Body of pancreas (tissue), 4 donors: ENCODE data around the gene TBX18. TPM values are rescaled to one million over a fixed set of nuclear protein-coding genes. Genes with fewer than 3 reads are reported as not detected.

Source experiments
- ATAC-seq: fragments of 150-250 bp; one replicate; pipeline ENCODE4 v1.9.1; 2016
- DNase-seq, 4 donors: peaks; one replicate each; pipeline ENCODE4 v3.0.0-alpha.2; 2019
- H3K27ac ChIP-seq, 4 donors: fragments of 200-600 bp; sonication (generic); 1 replicate in 3 of 4; 2 replicates in 1 of 4; pipeline versions ENCODE4 v1.5.1 to v1.6.1; 2016 to 2019; ENCODE audit warnings: mild to moderate bottlenecking in 1 of 4, mixed read lengths in 1 of 4, moderate library complexity in 1 of 4
- H3K27me3 ChIP-seq, 2 donors: fragments of 200-600 bp; sonication (generic); one replicate each; pipeline ENCODE4 v1.6.0; 2016; ENCODE audit warnings: mild to moderate bottlenecking in 1 of 2
- H3K36me3 ChIP-seq, 2 donors: fragments of 200-600 bp; sonication (generic); replicated peaks in 1 of 2; 2 replicates each; pipeline ENCODE4 v1.5.1; 2016; ENCODE audit warnings: low read depth in 2 of 2; ENCODE audit not compliant: insufficient read depth in 1 of 2
- H3K4me1 ChIP-seq: fragments of 200-600 bp; sonication (generic); one replicate; pipeline ENCODE4 v1.6.0; 2016
- H3K4me3 ChIP-seq, 2 donors: fragments of 200-600 bp; sonication (generic); 1 replicate in 1 of 2; 2 replicates in 1 of 2; pipeline ENCODE4 v1.5.1; 2016 to 2019
- H3K9me3 ChIP-seq, 3 donors: fragments of 200-600 bp; sonication (generic); 1 replicate in 2 of 3; 2 replicates in 1 of 3; pipeline ENCODE4 v1.5.1; 2016
- CTCF ChIP-seq, 7 experiments: fragments of 450-650 bp in 4 of 7; fragments of 200-600 bp in 3 of 7; sonication (generic) in 3 of 7; IDR thresholded peaks; one replicate each; pipeline ENCODE4 v1.5.1; 2016 to 2019; ENCODE audit warnings: antibody characterized with exemption in 7 of 7
- POLR2A ChIP-seq, 3 donors: fragments of 450-650 bp; IDR thresholded peaks; one replicate each; pipeline ENCODE4 v1.6.1; 2016; ENCODE audit warnings: antibody characterized with exemption in 3 of 3, mild to moderate bottlenecking in 2 of 3
- WGBS, 2 donors: methylation state at CpG; one replicate each; pipeline ENCODE4 v1.1.5; 2017; 5-methylcytosine and 5-hydroxymethylcytosine counted together
- intact Hi-C: fragments of 100-400 bp; cut with DNase I; formaldehyde crosslinking; loops from one replicate; pipeline ENCODE4 v1.15.1; 2023
- total RNA-seq, 2 donors: library from RNA; depleted of rRNA; stranded (reverse); fragments of >200 nt; gene quantifications; one replicate each; pipeline ENCODE4 v1.1.0, GENCODE V29; 2016

TBX18 gene
- total RNA-seq, 2 donors from 2014 or later = 0.52 to 2.0 TPM

- TF ChIP-seq POLR2A (IDR thresholded peaks at IDR 0.05) = no peak
- TF ChIP-seq CTCF (IDR thresholded peaks at IDR 0.05) = no peak
- Histone ChIP-seq H3K27me3 (no peaks in the 10 kb centered on the region), H3K36me3 (no peaks in the 10 kb centered on the region), H3K4me3 (no peak overlapping the region), H3K9me3 (no peaks in the 10 kb centered on the region), H3K27ac (no peak overlapping the region), H3K4me1 (no peaks in the 10 kb centered on the region)
- intact Hi-C loops = no loop called here
- no peak for ATAC-seq
- 52 to 66% methylated on average over 2 of the region's 2 CpGs for WGBS, 2 donors
- DNase-seq = no peak
Observed at GRCh38 chr6:84691978-84692623, 72.3 kb downstream of the TBX18 start.

GRCh38 chr6:84688141-84688873 lies 76.1 kb downstream of the TBX18 start:
- H3K36me3 ChIP-seq = no peaks in the 10 kb centered on the region
- intact Hi-C loops = no loop called here
- H3K4me3 ChIP-seq = no peak overlapping the region
- no peak overlapping the region for H3K27ac ChIP-seq
- H3K4me1 ChIP-seq = no peaks in the 10 kb centered on the region
- DNase-seq (no peak), ATAC-seq (no peak)
- H3K9me3 ChIP-seq = no peaks in the 10 kb centered on the region
- no peaks in the 10 kb centered on the region for H3K27me3 ChIP-seq
- TF ChIP-seq POLR2A (IDR thresholded peaks at IDR 0.05) (no peak), CTCF (IDR thresholded peaks at IDR 0.05) (no peak)
- WGBS, 2 donors = 22 to 23% methylated on average over 7 of the region's 7 CpGs

- DNase-seq (no peak), ATAC-seq (no peak)
- intact Hi-C loops = no loop called here
- 60 to 63% methylated on average over 7 of the region's 7 CpGs for WGBS, 2 donors
- Histone ChIP-seq H3K4me1 (no peaks in the 10 kb centered on the region), H3K9me3 (no peaks in the 10 kb centered on the region), H3K27me3 (no peaks in the 10 kb centered on the region), H3K27ac (no peak overlapping the region), H3K4me3 (no peak overlapping the region), H3K36me3 (no peaks in the 10 kb centered on the region)
- TF ChIP-seq CTCF (IDR thresholded peaks at IDR 0.05) = no peak
- no peak for TF ChIP-seq POLR2A (IDR thresholded peaks at IDR 0.05)
Observed at GRCh38 chr6:84687431-84687830, 77.0 kb downstream of the TBX18 start.

- WGBS, 2 donors = 59 to 62% methylated on average over 3 of the region's 3 CpGs
- no peak overlapping the region for H3K27ac ChIP-seq
Observed at GRCh38 chr6:84685983-84686584, 78.3 kb downstream of the TBX18 start.

More at GRCh38 chr6:84685983-84686584, 78.3 kb downstream of the TBX18 start:
- DNase-seq (no peak), ATAC-seq (no peak)
- Histone ChIP-seq H3K4me3 (no peak overlapping the region), H3K9me3 (no peaks in the 10 kb centered on the region), H3K36me3 (no peaks in the 10 kb centered on the region), H3K4me1 (no peaks in the 10 kb centered on the region), H3K27me3 (no peaks in the 10 kb centered on the region)
- TF ChIP-seq CTCF (IDR thresholded peaks at IDR 0.05) (peak in 4 of 7 experiments; percentile 17 to 35 (median 28)), POLR2A (IDR thresholded peaks at IDR 0.05) (no peak)
- intact Hi-C loops = no loop called here
